Stimulated activated CD8-positive, alpha-beta memory T cell treated with anti-CD3 and anti-CD28 coated beads, Interleukin-15, amount 100 ng/mL, for 1 hour (primary cell): ENCODE data around the gene DTL.

Experiments
- DNase-seq: peaks from one replicate; pipeline ENCODE4 v3.0.0-alpha.2; 2020; ENCODE audit warnings: low read depth

DTL gene

DNA sequence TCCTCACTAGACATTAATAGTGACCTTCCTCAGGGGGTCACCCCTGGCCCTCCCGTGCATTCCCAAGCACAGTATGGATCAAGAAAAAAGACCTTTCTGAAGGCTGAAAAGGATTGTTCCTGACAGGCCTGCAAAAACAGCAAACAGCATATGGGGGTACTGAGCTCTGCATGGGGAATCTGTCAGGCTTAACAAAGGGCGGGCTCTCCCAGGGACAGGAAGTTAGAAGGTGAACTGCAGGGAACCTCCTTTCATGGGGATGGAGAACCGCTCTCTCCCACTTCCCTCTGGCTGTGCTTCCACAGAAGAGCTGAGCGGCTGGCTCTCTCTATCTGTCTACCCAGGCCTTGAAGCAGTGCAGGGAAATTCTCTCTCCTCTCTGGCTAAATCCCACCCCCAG lies 91.7 kb downstream of the DTL start:
- DNase-seq: no peak

DNA sequence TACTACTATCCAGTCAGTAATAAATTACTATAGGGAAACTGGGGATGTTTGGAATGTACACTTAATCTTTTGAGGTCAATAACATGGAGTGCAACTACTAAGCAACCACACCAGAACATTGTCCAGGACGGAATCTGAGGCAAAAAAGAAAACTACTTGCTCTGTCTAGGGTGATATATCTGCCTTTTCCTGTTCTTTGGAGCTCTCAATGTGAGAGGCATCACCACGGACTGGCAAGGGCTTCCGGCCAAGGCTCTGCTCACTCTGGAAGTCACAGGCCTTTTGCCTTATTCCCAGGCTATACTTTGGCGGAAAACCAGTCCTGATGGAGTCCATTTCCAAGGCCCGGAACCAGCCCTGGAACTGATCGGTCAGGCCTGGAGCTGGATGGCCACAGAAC lies 94.2 kb downstream of the DTL start:
- no peak for DNase-seq

DNA sequence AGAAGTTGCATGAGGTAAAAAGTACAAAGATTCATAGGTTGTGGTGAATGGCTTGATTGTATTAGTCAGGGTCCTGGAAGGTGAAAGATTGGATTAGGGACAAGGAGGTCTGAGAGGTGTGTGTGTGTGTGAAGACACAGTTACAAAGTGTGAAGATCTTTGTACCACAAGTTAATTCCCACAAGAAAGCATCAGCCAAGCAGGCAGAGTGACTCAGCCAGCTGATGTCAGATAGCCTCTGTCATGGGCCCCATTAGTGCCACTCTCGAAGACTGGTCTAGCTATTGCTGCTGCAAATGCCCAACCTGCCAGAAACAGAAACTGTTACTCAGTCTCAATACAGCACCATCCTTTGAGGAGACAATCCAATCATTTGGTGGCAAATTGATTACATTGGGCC lies 96.5 kb downstream of the DTL start:
- DNase-seq: no peak

DNA sequence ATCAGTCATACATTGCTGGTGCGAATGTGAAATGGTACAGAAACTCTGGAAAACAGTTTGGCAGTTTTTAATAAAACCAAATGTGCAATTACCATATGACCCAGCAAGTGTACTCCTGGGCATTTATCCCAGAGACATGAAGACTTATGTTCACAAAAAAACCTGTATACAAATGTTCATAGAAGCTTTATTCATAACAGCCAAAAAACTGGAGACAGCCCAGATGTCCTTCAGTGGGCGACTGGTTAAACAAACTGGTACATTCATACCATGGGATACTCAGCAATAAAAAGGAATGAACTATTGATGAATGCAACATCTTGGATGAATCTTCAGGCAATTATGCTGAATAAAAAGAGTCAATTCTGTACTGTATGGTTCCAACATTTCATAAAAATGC lies 97.8 kb downstream of the DTL start:
- no peak for DNase-seq

DNA sequence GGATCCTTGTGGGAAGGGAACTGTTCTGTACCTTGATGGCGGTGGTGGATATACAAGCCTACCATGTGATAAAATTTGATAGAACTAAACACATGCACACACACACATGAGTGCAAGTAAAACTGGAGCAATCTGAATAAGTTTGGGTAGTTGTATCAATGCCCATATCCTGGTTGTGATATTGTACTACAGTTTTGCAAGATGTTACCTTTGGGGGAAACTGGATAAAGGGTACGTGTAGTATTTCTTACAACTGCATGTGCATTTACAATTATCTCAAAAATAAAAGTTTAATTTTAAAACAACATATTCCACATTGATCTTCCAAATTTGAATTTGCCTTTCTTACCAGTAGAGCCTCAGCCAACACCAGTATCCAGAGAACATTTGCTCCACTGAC lies 99.6 kb downstream of the DTL start:
- no peak for DNase-seq

DNA sequence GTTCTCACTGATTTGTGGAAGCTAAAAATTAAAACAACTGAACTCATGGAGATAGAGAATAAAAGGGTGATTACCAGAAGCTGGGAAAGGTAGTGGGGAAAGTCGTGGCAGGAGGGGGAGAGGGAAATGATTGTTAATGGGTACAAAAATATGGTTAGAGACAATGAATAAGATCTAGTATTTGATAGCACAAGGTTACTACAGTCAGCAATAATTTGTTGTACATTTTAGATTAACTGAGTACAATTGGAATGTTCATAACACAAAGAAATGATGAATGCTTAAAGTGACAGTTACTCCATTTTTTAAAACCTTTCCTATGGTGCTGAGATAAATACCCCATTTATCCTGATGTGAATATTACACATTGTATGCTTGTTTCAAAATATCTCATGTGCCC lies 102.3 kb downstream of the DTL start:
- DNase-seq: no peak

DNA sequence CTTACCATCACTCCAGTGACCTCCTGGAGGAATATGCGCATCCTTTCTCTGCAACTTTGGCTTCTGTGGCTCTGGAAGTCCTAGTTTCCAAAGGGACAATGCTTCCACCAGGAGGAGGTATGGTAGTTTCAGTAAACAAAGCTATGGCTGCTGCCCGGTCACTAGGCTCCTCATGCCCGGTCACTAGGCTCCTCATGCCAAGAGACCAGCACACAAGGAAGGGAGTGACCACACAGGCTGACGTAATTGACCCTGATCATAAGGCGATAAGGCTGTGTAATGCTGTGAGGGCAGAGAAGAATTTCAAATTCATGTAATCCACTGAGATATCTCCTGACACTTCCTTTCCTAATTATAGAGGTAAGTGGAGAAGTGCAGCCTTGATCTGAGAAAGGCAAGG lies 102.9 kb downstream of the DTL start:
- no peak for DNase-seq

DNA sequence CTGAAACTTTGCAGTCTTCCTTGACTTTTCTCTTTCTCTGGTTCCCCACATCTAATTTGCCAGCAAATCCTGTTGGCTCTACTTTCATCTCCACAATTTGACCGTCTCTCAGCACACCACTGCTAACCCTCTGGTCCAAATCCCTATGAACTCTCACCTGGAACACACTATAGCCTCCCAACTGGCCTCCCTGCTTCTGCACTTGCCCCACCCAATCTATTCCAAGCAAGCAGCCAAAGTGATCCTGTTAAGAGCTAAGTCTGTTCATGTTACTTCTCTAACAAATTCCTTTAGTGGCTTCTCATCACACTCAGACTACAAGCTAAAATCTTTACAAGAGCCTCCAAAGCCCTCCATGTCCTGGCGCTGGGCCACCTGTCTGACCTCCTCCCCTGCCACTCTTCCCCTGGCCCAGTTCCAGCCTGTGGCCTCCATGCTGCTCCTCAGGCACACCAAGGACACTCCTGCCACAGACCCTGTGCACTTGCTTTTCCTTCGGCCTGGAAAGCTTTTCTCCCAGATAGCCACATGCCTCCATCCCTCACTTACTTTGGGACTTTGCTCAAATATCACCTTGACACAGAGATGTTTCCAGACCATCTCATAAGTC lies 104.1 kb downstream of the DTL start:
- no peak for DNase-seq

DNA sequence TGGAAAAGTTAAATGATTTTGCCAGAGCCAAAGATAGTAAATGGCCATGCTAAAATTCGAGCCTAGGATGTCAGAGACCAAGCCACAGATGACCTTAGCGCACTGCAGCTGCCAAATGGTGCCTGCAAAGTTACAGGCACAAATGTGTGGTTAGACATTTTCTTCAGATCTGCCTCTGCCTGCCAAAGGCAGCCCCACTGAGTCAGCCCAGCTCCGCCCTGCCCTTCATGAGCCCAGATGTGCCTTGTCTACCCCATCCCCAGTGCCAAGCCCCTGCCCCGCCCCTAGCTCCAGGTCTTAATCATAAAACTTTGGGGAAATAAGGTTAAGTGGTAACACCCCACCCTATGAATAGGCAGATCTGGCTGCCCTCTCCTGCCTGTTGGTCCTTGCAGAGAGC lies 105.9 kb downstream of the DTL start:
- no peak for DNase-seq

DNA sequence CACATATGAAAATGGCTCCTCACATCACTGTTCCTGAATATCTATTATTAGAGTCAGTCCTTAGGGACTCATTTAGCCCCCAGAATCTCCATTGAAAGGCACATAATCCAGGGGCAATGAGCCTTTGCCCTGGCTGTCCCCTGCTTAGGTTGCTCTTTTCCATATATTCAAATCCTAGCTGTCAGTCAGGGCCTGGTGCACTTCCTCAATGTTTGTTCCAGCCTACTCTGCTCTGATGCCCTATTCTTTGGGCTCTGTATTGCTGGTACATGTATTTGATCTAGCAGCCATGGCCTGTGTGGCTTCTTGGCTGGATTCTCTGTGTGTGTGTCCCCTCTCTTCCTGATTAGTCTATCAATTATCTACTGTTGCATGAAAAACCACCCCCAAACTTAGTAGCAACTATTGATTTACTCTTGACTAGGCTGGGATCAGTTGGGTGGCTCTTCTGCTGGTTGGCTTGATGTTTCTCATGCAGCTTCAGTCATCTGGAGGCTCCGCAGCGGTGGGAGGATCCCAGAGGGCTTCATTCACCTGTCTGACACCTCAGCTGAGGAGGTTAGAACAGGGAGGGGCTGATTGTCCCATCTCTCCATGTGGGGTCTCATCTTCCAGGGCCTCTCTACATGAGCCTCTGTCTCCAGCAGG lies 107.5 kb downstream of the DTL start:
- no peak for DNase-seq

DNA sequence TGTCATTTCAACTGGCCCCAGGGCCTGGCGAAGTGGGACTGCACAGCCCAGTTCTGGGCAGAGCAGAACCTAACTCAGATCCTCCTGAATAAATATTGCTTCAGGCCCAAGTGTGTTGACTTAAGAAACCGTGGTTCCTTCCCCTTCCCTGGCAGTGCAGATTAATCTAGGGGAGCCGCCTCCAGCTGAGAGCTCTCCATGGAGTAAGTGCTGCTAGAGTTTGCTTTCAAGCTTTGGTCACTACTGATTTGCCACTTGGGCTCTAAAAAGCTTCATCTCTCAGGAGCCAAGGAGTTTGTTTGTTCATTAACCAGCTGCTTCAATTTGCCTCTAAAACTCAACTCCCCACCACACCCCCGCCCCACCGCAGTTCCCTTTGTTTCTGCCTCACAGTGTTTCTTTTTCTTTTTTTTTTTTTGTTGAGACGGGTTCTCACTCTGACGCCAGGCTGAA lies 112.1 kb downstream of the DTL start:
- no peak for DNase-seq

DNA sequence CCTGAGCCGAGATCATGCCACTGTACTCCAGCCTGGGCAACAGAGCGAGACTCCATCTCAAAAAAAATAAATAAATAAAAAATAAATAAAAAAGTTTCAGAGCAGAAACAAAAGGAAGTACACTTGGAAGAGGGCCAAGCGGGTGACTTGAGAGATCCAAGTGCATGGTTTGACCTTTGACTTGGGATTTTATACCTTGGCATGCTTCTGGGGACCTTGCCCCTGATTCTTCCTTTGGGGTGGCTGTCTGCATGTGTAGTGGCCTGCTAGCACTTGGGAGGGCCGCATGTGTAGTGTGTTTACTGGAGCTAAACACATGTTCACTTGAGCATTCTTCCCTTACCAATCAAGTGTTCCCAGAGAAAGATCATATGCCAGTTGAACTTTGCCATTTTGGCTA lies 114.0 kb downstream of the DTL start:
- DNase-seq: no peak

DNA sequence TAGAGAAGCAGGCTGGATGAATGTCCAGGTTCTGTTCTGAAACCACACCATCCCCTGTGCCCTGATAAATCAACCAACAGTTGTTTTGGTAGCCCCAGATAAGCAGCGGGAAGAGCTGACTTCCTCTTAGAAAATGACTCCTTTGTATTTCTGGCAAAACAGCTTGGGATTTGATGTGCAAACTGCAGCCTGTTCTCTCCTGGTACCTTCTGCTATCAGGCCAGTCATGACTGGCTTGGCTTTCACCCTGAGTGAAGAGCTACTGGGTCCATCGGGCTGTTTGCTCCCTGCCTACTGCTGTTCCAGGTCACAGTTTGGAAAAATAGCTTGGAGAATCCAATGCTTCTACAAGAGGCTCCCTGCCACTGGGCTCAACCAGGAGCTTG lies 116.8 kb downstream of the DTL start:
- no peak for DNase-seq

DNA sequence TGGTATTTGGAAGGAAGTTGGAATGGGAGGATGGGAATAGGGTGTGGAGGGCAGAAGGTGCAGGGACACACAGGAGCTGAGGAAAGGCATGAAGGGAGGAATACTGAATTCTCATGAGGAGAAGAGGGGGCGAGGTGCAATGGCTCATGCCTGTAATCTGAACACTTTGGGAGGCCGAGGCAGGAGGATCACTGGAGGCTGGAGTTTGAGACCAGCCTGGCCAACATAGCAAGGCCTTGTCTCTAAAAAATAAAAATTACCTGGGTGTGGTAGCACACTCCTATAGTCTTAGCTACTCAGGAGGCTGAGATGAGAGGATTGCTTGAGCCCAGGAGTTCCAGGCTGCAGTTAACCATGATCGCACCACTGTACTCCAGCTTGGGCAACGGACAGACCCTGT lies 117.3 kb downstream of the DTL start:
- DNase-seq: no peak

DNA sequence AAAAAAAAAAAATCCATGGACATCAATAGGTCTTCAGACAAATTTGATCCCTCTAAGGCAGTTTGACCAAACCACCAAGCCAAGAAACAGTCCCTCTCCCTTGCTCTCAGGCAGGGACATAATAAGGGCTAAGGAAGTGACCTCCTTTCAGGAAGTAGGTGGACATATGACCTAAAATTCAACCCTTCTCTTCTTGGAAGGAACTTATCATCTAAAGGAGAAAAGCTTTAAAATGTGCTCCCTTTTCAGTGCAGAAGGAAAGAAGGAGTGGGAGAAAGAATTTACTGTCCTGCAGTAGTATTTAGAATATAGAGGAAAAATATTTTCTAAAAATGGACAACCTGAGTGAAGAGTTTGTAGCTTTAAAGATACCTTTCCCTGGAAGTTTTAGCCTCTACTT lies 118.1 kb downstream of the DTL start:
- no peak for DNase-seq
